Stimulated activated CD4-positive, alpha-beta T cell treated with anti-CD3 and anti-CD28 coated beads, Interleukin-2, amount 100 ng/mL, for 48 hours (primary cell): Measurements from ENCODE around the gene RHOA.
"Not testable (repeated sequence)": the region's sequence is repeated elsewhere in the genome, so short reads cannot be mapped to it uniquely, and the experiment has no call there.

Experiments used
- DNase-seq, 2 donors: peaks; one replicate each; pipeline ENCODE4 v3.0.0-alpha.2; 2020

RHOA gene

DNA sequence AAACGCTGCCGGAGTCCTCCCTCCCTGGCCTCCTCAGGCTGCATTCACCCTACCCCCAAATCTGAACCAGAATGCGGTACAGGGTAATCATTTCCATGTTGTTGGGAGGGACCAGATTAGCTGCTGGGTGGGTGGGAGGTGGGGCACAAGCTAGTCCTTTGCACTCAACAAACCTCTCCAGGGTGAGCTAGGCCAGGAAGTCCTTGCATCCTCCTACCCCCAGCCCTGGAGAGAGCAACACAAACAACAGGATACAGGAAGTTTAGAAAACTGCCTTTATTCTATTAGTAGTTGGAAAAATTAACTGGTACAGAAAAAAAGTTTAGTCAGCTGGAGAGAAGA, 52.9 kb downstream of the RHOA start:
- DNase-seq: no peak

DNA sequence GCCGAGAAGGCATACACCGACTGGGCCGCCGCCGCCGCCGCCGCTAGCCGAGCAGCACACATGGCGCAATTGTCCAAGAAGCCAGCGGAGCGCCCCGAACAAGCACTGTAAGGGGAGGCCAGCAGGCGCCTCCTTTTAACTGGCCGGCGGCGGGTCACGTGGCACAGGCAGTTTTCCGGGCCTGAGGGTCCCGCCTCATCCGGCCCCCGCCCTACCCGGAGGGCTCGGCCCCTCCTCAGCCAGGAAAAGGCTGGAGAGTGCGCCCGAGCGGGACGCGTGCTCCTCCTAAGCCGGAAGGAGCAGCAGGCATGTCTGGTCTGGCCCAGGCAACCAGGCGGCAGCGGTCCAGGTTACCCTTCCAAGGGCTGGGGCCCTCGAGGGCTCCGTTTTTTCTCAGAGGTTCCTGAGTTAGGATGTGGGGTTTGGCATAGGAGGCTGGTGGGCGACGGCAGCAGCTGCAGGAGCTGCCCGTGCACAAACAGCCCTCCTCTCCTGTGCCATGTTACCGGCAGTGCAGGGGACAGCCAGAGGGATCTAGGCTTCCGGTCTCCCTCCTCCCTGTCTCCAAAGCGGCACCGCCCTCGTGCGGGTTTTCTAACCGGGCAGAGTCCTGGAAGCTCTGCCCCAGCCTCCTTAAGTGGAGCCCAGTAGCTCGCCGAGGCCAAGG, 53.4 kb downstream of the RHOA start, which contains the start of gene GPX1:
Gene GPX1, minus strand, starts transcription at position 137 of the 667 bp plus-strand sequence. Its CDS starts 75 bp downstream, at position 62.
- DNase-seq: peak; percentile 81 to 82

DNA sequence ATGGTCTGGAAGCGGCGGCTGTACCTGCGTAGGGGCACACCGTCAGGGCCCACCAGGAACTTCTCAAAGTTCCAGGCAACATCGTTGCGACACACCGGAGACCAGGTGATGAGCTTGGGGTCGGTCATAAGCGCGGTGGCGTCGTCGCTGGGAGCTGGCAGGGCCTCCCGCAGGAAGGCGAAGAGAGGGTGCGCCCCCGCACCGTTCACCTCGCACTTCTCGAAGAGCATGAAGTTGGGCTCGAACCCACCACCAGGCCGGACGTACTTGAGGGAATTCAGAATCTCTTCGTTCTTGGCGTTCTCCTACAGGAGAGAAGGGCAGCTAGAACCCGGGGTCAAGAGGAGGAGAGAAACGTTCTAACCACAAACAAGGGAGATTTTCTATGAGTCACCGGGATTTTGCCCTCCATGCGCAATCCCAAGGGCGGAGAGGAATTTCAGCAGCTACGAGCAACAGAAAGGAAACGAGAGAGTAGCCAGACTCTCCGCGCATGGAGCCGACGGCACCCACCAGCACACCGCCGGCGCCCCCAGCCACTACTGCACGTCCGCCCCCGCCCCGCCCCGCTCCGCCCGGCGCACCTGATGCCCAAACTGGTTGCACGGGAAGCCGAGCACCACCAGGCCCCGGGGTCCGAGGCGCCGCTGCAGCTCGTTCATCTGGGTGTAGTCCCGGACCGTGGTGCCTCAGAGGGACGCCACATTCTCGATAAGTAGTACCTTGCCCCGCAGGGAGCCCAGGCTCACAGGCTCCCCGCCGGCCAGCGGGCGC, 54.1 kb downstream of the RHOA start:
- peak; percentile 25 to 46 for DNase-seq

DNA sequence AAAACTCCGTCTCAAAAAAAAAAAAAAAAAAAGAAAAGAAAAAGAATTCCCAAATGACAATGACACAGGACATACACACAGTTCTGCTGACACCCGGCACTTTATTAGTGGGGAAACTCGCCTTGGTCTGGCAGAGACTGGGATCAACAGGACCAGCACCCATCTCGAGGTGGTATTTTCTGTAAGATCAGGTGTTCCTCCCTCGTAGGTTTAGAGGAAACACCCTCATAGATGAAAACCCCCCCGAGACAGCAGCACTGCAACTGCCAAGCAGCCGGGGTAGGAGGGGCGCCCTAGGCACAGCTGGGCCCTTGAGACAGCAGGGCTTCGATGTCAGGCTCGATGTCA, 54.7 kb downstream of the RHOA start:
- DNase-seq: not testable (repeated sequence)

DNA sequence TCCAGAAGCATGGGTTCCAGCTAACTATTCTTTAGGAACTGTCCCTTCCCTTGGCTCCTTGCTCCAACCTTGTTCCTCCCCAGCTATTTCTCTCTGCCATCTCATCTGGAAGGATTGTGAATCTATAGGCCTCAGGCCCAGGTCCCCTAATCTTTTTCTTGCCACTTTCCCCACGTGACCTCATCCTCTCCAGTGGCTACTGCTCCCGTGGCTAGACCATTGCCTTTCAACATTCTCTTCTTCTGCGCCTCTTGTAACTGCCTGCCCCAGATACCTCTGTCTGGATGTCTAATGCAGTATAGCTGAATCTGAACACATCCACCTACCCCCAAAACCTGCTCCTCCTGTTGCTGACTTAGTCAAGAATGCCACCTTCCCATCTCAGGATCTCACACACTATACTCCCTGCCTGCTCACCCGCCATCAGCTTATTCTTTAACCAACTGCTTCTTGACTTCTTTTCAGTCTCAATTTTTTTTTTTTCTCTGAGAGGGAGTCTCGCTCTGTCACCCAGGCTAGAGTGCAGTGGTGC, 58.8 kb downstream of the RHOA start:
- DNase-seq: no peak

DNA sequence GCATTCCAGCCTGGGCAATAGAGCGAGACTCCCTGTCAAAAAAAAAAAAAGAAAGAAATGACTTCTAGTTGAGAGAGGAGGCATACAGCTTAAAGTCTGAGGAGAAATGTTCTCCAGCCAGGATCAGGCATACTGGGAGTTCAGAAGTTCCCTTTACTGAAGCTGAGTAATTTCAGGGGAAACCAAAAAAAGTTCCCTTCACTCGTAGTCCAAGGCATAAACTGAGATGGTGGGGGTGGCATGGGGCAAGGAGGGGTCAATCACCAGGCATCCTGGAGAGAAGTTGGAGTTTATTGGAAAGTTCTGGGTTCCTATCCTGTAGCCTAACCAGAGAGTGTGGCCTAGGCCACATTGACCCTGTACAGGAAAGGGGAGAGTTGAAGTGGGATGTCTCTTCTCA, 59.5 kb downstream of the RHOA start:
- no peak for DNase-seq

DNA sequence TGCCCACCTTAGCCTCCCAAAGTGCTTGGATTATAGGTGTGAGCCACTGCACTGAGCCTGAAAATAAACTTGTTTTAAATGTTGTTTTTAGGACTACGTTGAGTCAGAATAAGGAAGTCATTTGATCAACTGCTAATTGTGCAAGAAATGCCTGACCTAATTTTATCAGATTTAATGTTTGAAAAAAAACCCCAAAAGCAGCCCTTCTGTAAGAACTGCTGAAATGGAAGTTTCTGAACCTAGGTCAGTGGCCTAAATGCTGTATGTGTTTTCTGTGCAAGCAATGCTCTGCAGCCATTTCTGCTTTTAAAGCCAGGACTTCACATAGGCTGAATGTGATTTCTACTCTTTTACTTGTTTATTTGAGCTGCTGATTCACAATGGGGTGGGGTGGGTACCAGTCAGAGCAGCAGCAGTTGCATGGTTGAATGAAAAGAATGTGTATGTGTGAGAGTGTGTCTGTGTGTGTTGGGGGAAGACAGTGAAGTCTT, 60.2 kb downstream of the RHOA start:
- no peak for DNase-seq

DNA sequence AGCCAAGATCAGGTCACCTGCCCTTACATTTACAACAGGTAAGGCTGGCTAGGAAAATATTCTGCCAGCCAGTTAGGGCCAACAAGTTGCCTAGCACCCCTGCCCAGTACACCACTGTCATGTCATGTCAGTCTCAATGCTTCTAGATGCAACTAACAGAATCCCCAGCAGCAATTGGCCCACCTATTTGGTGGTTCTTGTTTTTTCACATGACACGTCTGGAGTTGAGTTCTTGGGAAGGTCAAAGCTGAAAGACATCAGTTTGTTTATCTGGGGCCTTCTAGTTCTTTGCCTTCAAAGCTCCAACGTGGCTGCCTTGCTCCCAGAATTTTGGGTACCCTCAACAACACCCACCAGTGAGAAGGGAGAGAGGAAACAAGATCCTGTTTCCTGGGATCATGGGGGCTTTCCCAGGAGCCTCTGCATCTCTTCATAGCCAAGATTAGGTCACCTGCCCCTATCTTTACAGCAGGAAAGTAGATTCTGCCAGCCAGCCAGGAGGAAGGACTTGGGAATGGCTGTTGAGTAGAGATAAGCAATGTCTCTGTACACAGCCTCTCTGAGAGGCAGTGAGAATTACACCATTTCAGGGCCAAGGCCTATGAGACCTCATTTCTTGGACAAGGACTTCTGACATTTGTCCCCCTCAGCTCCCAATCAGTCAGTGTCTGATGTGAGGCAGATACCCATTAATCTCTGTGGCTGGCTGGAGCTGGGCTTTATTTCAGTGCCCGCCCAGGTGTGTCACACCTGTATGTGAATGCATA, 62.2 kb downstream of the RHOA start:
- DNase-seq: no peak

DNA sequence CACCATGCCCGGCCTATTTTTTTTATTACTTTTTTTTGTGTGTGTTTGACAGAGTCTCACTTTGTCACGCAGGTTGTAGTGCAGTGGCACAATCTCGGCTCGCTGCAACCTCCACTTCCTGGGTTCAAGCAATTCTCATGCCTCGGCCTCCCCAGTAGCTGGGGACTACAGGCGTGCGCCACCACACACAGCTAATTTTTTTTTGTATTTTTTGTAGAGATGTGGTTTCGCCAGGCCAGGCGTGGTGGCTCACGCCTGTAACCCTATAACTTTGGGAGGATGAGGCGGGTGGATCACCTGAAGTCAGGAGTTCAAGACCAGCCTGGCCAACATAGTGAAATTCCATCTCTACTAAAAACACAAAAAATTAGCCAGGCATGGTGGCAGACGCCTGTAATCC, 63.4 kb downstream of the RHOA start:
- not testable (repeated sequence) for DNase-seq

DNA sequence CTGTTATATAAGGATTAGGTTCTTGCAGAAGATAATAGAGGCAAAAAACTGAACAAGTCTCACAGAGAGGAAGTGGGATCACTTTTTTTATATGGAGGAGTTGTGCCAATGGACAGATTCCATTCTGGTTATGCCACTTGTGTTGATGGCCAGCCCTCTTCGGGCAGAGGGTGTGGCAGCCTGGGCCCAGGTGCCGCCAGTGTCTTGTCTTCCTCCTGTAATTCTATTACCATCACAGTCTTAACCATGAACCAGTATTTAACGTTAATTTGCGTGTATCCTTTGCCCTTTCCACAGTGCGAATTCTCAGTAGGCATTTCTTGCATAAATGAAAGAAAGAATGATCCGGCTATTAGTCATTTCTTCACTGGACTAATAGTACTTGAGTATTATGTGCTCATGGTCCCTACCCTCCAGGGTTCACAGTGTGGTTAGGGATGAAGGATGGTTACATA, 65.0 kb downstream of the RHOA start:
- no peak for DNase-seq

DNA sequence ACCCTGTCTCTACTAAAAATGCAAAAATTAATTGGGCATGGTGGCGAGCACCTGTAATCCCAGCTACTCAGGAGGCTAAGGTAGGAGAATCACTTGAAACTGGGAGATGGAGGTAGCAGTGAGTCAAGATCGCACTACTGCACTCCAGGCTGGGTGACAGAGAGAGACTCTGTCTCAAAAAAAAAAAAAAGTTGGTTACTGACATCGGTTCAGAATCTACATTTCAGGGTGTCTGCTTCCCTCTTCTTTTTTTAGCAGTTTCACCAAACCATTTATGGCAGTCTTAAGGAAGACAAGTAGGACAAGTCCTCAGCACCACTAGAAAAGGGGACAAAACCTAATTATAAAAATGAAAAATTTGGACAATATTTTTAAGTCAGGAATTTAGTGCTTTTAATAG, 68.6 kb downstream of the RHOA start:
- DNase-seq: no peak

DNA sequence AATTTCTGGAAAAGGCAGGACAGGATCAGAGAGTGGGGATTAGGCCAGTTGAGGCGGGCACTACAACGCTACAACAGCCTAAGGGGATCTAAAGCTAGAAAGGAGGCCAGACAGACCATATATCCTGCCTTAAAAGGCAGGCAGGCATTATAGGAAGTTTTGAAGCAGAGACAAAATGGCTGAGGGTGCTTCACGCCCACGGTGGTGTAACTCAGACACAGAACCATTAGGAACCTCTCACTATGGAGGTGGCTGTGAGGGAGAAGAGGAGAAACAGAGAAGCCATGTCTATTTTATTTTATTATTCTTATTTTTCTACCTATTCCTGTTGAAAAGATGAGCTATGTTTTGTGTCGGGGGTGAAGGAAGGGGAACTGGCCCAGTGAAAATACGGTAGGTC, 69.8 kb downstream of the RHOA start:
- no peak for DNase-seq

DNA sequence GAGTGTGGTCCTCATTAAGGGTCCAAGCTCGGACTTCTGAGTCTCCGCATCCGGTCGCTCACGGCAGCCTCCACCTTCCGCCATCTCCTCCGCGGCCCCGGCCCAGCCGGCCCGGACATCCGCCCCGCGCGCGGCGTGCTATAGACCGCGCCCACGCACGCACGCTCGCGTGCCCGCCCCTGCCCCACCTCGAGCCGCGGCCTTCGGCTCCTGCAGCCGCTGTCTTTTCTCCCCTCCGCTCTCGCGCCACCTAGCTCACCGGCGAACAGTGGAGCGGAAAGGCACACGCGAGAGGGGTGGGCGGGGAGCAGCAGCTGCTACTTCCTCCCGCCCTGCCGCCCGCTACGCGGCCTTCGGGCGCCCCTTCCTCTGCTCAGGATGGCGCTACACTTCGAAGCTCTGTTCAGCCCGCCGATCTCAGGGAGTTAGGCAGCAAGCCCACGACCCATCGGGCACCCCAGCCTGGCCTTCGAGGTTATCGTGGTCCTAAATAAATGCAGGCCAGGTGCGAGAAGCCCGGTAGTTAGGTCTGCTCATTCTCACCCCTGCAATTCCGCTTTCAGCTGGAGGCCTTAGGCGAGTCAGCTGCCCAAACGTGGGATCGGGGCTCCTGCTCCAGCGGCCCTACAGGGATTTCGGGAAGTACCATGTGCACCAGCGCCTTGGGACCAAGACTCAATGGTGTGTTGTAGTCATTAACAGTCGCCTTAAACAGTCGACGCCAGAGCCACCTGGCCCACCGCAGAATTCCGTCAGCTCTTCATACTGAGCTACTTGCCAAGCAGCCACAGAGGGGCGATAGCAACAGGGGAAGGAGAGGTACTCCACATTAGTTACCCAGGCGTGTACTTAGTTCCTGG, 71.6 kb downstream of the RHOA start, which contains the start of gene USP4:
Gene USP4, minus strand, starts transcription at position 113 of the 860 bp plus-strand sequence. Its CDS starts 29 bp downstream, at position 84.
- DNase-seq: peak; percentile 88 to 91

DNA sequence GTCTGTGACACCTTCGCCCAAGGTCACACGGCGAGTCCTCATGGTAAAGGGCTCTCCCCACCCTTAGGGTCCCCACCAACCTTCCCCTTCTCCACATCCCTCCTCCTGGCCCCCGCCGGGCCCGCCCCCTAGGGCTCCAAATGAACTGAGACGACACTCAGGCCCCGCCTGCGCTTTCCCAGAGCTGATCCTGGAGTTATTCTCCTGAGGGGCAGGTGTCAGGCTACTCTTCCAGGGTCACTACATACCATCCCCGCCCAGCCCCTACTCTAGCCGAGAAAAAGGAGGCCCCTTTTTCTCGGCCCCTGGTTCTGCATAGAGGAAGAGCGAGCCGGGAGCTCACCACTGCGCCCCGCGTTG, 72.2 kb downstream of the RHOA start:
- DNase-seq: no peak

DNA sequence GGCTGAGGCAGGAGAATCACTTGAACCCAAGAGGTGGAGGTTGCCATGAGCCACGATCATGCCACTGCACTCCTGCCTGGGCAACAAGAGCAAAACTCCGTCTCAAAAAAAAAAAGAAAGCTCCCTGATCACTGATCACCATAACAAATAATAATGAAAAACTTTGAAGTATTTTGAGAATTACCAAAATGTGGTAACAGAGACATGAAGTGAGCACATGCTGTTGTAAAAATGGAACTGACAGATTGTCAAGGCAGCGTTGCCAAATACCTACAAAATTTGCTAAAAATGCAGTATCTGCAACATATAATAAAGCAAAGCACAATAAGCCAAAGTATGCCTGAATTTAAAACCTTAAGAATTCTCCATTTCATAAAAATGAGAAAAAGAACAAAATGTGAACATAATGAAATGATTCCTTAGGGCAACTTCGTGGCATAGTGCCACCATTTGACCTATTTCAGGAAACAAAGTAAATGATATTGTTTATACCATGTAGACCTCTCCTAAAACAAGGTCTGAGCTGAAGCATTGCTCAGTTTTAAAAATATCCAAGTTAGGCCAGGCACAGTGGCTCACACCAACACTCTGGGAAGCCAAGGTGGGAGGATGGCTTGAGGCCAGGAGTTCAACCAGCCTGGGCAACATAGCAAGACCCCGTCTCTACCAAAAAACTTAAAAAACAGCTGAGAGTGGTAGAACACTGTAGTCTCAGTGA, 77.7 kb downstream of the RHOA start:
- DNase-seq: no peak

DNA sequence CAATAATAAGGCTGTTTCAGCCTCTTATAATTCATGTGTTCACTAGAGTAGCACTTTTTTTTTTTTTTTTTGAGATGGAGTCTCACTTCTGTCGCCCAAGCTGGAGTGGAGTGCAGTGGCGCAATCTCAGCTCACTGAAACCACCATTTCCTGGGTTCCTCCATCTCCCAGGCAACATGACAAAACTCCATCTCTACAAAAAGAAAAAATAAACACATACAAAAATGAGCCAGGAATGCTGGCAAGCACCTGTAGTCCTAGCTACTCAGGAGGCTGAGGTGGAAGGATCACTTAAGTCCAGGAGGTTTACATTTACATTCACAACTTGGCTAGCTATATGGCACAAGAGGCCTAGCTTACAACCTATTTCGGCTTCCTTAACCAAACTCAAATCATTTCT, 78.7 kb downstream of the RHOA start:
- no peak for DNase-seq

DNA sequence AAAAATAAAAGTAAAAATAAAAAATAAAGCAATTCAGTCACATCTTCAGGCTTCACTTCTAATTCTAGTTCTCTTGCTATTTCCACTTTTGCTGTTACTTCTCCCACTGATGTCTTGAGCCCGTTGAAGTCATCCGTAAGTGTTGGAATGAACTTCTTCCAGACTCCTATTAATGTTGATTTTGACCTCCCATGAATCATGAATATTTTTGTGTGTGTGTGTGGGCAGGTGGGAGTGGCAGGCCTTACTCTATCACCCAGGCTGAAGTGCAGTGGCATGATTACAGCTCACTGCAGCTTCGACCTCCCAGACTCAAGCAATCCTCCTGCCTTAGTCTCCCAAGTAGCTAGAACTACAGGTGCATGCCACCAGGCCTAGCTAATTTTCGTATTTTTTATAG, 82.6 kb downstream of the RHOA start:
- no peak for DNase-seq

DNA sequence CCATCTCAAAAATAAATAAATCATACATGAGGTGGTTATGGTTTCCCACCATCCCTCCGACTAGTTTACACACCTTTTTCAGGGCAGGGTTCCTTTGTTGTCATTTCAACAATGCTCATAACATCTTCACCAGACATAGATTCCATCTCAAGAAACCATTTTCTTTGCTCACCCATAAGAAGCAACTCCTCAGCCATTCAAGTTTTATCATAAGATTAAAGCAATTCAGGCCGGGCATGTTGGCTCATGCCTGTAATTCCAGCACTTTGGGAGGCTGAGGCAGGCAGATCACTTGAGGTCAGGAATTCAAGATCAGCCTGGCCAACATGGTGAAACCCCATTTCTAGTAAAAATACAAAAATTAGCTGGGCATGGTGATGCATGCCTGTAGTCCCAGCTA, 83.4 kb downstream of the RHOA start:
- not testable (repeated sequence) for DNase-seq

DNA sequence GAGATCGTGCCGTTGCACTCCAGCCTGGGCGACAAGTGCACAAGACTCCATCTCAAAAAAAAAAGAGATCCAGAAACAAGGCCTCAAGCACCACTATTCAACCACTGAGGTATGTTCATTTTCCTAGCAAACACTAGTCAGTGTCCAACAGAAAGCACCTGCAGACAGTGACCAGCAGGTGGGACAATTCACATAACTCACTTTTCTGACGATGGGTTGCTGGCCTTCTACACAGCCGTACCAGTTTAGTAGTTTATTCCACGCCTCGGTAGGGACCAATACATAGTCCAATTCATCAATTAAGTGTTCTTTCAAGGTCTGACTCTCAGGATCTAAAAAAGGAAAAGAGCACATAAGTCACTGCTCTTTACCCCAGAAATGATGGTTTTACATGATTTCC, 84.3 kb downstream of the RHOA start:
- no peak for DNase-seq

DNA sequence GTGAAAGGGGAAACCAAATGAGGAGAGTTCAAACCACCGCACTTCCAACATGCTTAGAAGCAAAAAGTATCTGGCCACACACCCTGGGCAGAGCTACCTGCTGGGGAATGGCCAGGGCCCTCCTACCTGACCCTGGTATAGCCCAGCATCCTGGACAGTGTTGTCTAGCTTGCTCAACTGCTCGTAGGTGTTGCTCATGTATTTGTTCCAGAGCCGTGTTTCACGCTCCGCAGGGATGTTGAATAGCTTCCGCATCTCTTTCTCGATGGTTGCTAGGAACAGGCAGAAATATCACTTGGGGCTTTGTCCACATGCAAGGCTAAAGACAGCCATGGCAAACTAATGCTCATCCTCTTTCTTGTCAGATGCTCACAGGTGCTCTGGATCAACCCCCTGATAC, 87.0 kb downstream of the RHOA start:
- DNase-seq: no peak

DNA sequence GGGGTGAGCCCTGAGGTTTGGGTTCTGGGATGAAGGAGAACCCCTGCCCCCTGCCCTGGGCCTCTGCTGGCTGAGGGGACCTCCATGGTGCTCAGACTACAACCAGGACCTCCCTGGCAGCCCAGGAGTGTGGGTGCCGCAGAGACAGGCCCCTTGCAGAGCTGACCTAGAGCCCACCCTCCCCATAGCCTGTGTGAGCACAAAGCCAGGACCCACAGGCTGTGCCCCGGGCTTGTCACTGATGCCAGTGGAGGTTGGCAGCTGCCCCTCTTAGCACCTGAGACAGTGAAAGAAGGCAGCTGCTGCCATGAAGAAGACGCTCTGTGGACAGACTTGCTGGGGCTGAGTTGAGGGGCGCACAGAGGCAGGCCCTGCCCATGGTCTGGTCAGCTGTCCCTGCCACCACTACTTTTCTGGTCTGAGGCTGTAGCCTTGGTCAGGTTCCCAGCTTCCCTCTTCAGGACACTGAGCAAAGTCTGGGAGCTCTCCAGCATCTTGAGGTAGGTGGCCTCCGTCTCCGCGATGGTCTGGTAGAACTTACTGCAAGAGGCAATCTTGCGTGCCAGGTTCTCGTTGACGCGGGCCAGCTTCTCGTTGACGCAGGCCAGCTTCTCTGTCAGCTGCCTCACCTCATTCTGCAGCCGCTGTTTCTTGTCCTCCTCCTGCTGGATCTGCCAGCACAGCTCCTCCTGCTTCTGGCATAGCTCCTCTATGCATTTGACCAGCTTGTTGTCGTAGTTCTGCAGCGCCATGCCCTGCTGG, 94.9 kb downstream of the RHOA start:
- DNase-seq: no peak
